Measurements from ENCODE around the gene KCNN3.

DNA sequence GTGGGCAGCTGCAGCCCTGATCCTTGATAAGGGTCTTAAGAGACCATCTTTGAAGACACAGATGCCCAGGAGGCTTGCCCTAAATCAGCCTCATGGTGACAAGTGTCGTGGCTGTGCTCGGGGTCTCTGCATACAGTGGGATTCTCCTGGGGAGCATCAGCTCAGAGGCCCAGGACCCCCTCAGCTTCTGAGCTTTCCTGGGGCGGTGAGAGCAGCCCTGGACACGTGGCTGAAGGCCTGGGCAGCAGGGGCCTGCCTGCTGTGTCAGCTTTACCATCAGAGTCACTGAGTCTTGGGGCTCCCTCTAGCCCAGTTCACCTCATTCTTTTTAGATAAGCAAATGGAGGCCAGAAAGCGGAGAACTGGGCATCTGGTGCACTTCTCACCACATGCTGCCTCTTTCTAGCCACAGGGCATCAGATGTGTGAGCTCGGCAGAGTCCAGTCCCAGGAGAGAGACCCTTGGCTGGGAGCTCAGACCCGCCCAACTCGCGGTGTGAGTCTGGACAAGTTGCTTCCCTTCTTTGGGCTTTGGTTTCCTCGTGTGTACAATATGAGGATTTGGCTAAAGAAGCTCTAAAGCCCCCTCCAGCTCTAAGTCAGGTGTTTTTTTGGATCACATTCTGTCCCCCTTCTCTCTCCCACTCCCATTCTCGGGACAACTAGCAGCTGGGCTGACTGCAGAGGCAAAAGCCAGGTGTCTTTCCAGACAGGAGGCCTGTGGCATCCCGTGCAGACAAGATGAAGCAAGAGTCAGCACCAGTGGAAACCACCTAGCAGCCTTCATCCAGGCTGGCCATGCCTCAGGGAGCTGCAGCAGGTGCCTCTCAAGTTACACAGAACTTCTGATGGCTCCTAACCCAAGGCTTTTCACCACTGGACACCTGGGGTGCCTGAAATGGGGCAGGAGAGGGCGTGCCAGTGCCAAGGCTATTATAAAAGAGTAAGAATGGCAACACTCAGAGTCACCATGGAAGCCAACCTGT, 119.1 kb downstream of the KCNN3 start:
- TF ChIP-seq, protein P1, sequence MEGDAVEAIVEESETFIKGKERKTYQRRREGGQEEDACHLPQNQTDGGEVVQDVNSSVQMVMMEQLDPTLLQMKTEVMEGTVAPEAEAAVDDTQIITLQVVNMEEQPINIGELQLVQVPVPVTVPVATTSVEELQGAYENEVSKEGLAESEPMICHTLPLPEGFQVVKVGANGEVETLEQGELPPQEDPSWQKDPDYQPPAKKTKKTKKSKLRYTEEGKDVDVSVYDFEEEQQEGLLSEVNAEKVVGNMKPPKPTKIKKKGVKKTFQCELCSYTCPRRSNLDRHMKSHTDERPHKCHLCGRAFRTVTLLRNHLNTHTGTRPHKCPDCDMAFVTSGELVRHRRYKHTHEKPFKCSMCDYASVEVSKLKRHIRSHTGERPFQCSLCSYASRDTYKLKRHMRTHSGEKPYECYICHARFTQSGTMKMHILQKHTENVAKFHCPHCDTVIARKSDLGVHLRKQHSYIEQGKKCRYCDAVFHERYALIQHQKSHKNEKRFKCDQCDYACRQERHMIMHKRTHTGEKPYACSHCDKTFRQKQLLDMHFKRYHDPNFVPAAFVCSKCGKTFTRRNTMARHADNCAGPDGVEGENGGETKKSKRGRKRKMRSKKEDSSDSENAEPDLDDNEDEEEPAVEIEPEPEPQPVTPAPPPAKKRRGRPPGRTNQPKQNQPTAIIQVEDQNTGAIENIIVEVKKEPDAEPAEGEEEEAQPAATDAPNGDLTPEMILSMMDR (IDR thresholded peaks at IDR 0.05) = no peak
- no peak for TF ChIP-seq EZH2phosphoT487 (IDR thresholded peaks at IDR 0.05)
